Suprapubic skin (tissue), 4 donors: ENCODE data around the gene ATP2A3. TPM values are rescaled to one million over a fixed set of nuclear protein-coding genes. Genes with fewer than 3 reads are reported as not detected.

Experiments used
- DNase-seq, 2 donors: peaks; one replicate each; pipeline ENCODE4 v3.0.0-alpha.2; 2019; ENCODE audit warnings: low spot score in 2 of 2
- H3K27ac ChIP-seq: fragments of 200-600 bp; sonication (generic); one replicate; pipeline ENCODE4 v1.5.1; 2019
- H3K27me3 ChIP-seq: fragments of 200-600 bp; sonication (generic); one replicate; pipeline ENCODE4 v1.5.1; 2019
- H3K36me3 ChIP-seq: fragments of 200-600 bp; sonication (generic); one replicate; pipeline ENCODE4 v1.5.1; 2019
- H3K4me1 ChIP-seq: fragments of 200-600 bp; sonication (generic); one replicate; pipeline ENCODE4 v1.5.1; 2019
- H3K4me3 ChIP-seq: fragments of 200-600 bp; sonication (generic); one replicate; pipeline ENCODE4 v1.5.1; 2019; ENCODE audit warnings: mild to moderate bottlenecking
- H3K9me3 ChIP-seq: fragments of 200-600 bp; sonication (generic); one replicate; pipeline ENCODE4 v1.5.1; 2019
- CTCF ChIP-seq, 2 donors: fragments of 200-600 bp in 1 of 2; fragments of 450-650 bp in 1 of 2; sonication (generic) in 1 of 2; IDR thresholded peaks; one replicate each; pipeline ENCODE4 v1.5.1; 2016 to 2019; ENCODE audit warnings: antibody characterized with exemption in 2 of 2, mild to moderate bottlenecking in 1 of 2, moderate library complexity in 1 of 2
- EP300 ChIP-seq: sonication (generic); formaldehyde crosslinking; IDR thresholded peaks from one replicate; pipeline ENCODE4 v1.6.1; 2017; ENCODE audit warnings: antibody characterized with exemption
- POLR2A ChIP-seq, 2 donors: fragments of 450-650 bp; IDR thresholded peaks; one replicate each; pipeline ENCODE4 v1.6.1; 2017; ENCODE audit warnings: antibody characterized with exemption in 2 of 2, mild to moderate bottlenecking in 2 of 2, moderate library complexity in 2 of 2
- POLR2AphosphoS5 ChIP-seq, 3 donors: sonication (generic); formaldehyde crosslinking; IDR thresholded peaks; one replicate each; pipeline ENCODE4 v1.6.1; 2017; ENCODE audit warnings: antibody characterized with exemption in 3 of 3
- WGBS: methylation state at CpG from one replicate; pipeline ENCODE4 v1.1.5; 2018; 5-methylcytosine and 5-hydroxymethylcytosine counted together
- total RNA-seq, 4 donors: library from RNA; depleted of rRNA; stranded (reverse); fragments of >200 nt; gene quantifications; one replicate each; pipeline ENCODE4 v1.1.0, GENCODE V29; 2016

ATP2A3 gene
- total RNA-seq, 4 donors from 2014 or later, result 22.4 to 61.7 (median 34.7) TPM

DNA sequence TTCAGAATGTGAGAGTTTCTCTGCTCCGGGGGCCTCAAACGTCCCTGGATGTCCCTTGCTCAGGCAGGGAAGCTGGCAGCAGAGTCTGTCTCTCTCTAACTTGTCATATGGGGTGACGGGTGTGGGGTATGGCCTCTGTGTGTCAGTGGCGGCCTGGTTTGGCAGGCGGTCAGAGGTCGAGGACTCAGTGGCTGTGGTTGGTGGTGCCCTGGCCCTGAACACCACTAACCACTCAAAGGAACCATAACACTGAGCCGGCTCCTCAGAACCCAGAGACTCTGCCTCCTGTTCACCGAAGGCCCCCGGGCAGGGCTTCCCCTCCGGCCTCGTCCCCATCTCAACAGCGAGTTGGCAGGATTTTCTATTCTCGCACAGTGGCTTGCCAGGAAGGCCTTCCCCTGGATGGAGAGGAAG is 48.6 kb downstream of the ATP2A3 start:
- DNase-seq, result no peak
- H3K9me3 ChIP-seq, result no peaks in the 10 kb centered on the region
- no peak for TF ChIP-seq POLR2A (IDR thresholded peaks at IDR 0.05)
- no peak for TF ChIP-seq EP300
- TF ChIP-seq CTCF (IDR thresholded peaks at IDR 0.05), result no peak
- TF ChIP-seq POLR2AphosphoS5 (IDR thresholded peaks at IDR 0.05), result no peak
- 67% methylated on average over 2 of the region's 13 CpGs for WGBS
- peaks cover 27% of the 10 kb centered on the region for H3K4me1 ChIP-seq
- no peaks in the 10 kb centered on the region for H3K36me3 ChIP-seq
- H3K4me3 ChIP-seq, result no peak overlapping the region
- H3K27me3 ChIP-seq, result no peaks in the 10 kb centered on the region
- H3K27ac ChIP-seq, result no peak overlapping the region

DNA sequence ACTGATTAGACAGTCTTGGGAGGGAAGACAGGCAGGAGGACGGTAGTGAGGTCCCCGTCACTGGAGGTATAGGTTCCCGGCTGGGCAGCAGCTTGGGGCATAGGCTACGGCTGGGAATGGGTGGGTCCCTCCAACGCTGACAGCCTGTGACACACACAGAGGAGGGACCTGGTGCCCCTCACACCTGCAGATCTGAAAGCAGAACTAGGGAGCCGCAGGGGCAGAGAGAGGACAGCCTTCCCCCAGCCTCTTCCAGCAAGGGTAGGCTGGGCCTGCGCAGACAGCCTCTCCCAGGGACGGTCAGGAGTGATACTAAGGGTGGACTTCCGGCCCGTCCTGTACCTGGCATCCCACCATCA is 49.9 kb downstream of the ATP2A3 start:
- no peak for TF ChIP-seq POLR2A (IDR thresholded peaks at IDR 0.05)
- no peak for TF ChIP-seq POLR2AphosphoS5 (IDR thresholded peaks at IDR 0.05)
- TF ChIP-seq EP300, result no peak
- no peak for TF ChIP-seq CTCF (IDR thresholded peaks at IDR 0.05)
- Histone ChIP-seq H3K27ac (no peak overlapping the region), H3K36me3 (no peaks in the 10 kb centered on the region), H3K9me3 (no peaks in the 10 kb centered on the region), H3K4me1 (peaks cover 27% of the 10 kb centered on the region), H3K27me3 (no peaks in the 10 kb centered on the region), H3K4me3 (no peak overlapping the region)
- WGBS, result 70% methylated on average over 2 of the region's 10 CpGs
- DNase-seq, result no peak

- Histone ChIP-seq H3K27me3 (no peaks in the 10 kb centered on the region), H3K4me1 (peaks cover 27% of the 10 kb centered on the region), H3K9me3 (no peaks in the 10 kb centered on the region), H3K27ac (no peak overlapping the region), H3K36me3 (no peaks in the 10 kb centered on the region), H3K4me3 (no peak overlapping the region)
- DNase-seq, result peak in 1 of 2 donors; percentile 90
- TF ChIP-seq CTCF (IDR thresholded peaks at IDR 0.05) (peak; percentile 80 to 98), EP300 (no peak)
- 66% methylated on average over 6 of the region's 17 CpGs for WGBS
Observed at GRCh38 chr17:3913531-3914311, 50.5 kb downstream of the ATP2A3 start.

- WGBS, result 97% methylated on average over 2 of the region's 2 CpGs
- Histone ChIP-seq H3K4me3 (no peak overlapping the region), H3K4me1 (peaks cover 27% of the 10 kb centered on the region), H3K27me3 (no peaks in the 10 kb centered on the region), H3K27ac (no peak overlapping the region), H3K36me3 (no peaks in the 10 kb centered on the region), H3K9me3 (no peaks in the 10 kb centered on the region)
- no peak for DNase-seq
- TF ChIP-seq EP300 (no peak), POLR2AphosphoS5 (IDR thresholded peaks at IDR 0.05) (no peak), CTCF (IDR thresholded peaks at IDR 0.05) (no peak), POLR2A (IDR thresholded peaks at IDR 0.05) (no peak)
Observed at GRCh38 chr17:3912827-3913226, 51.4 kb downstream of the ATP2A3 start.

DNA sequence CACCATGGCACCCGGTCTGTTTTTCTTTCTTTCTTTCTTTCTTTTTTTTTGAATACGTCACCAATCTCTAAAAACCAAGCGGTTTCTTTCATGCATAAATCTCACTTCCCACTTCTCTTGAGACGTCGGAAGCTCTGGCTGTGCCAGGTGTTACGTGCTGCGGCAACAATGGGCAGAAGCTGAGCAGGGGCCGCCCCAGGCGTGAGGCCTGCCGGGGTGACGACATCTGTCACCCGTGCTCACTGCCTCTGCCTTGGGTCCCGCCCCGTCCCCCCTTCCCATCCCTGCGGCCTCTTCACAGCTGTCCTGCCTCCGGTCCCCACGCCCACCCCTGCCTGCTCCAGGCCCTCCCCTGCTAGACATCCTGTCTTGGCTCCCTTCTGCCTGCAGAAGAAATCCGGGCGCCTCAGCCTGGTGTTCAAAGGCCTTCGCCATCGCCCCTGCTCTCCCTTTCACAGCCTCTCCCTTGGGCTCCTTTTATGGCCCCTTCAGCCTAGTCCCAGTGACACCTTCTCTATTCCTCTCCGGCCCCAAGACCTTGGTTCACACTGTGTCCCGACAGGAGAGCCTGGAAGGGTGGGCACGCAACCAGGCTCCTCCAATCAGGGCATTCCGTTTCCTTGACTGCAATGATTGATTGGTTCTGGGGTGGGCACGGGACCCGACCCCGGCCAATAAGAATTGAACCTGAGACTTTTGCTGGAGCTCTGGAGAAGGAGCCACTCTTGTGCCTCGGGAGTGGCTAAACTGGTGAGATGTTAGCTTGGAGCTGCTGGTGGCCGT is 52.8 kb downstream of the ATP2A3 start:
- TF ChIP-seq POLR2A (IDR thresholded peaks at IDR 0.05), result no peak
- H3K27ac ChIP-seq, result no peak overlapping the region
- DNase-seq, result no peak

More for the DNA sequence above, 52.8 kb downstream of the ATP2A3 start:
- Histone ChIP-seq H3K27me3 (no peaks in the 10 kb centered on the region), H3K4me3 (no peak overlapping the region), H3K9me3 (no peaks in the 10 kb centered on the region), H3K4me1 (peaks cover 18% of the 10 kb centered on the region), H3K36me3 (no peaks in the 10 kb centered on the region)
- WGBS, result 54% methylated on average over 30 of the region's 30 CpGs
